Measurements from ENCODE around the gene CCL14. TPM values are rescaled to one million over a fixed set of nuclear protein-coding genes. Genes with fewer than 3 reads are reported as not detected.
A peak's percentile ranks its signal among the peaks of the same experiment; 100 is the strongest.

The CCL14 gene
- total and polyA plus RNA-seq, 2 of the 13 experiments (the other 11 are each of a cell fraction or from before 2014, with no cell fraction given): 1.1 to 1.7 TPM

- no peak for TF ChIP-seq RFX1 (IDR thresholded peaks at IDR 0.05)
- TF ChIP-seq, protein P1, sequence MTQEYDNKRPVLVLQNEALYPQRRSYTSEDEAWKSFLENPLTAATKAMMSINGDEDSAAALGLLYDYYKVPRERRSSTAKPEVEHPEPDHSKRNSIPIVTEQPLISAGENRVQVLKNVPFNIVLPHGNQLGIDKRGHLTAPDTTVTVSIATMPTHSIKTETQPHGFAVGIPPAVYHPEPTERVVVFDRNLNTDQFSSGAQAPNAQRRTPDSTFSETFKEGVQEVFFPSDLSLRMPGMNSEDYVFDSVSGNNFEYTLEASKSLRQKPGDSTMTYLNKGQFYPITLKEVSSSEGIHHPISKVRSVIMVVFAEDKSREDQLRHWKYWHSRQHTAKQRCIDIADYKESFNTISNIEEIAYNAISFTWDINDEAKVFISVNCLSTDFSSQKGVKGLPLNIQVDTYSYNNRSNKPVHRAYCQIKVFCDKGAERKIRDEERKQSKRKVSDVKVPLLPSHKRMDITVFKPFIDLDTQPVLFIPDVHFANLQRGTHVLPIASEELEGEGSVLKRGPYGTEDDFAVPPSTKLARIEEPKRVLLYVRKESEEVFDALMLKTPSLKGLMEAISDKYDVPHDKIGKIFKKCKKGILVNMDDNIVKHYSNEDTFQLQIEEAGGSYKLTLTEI (CRISPR knock-in tag; conservative IDR thresholded peaks at IDR 0.05): no peak
- no peak for TF ChIP-seq ZNF101 (CRISPR knock-in tag; IDR thresholded peaks at IDR 0.05; ENCODE audit: borderline replicate concordance, low read depth)
- TF ChIP-seq JUNB (CRISPR knock-in tag; IDR thresholded peaks at IDR 0.05; ENCODE audit: borderline replicate concordance): no peak; the same call in 1 of the 2 replicates
- TF ChIP-seq NFE2L1 (CRISPR knock-in tag; IDR thresholded peaks at IDR 0.05; ENCODE audit: borderline replicate concordance): no peak
- TF ChIP-seq DR1 (CRISPR knock-in tag; IDR thresholded peaks at IDR 0.05): no peak
- 0 out of 2 replicates have a peak, but pooled peaks have one; percentile 43 for TF ChIP-seq TP53 (CRISPR knock-in tag; conservative IDR thresholded peaks at IDR 0.05)
- TF ChIP-seq ZNF670 (CRISPR knock-in tag; IDR thresholded peaks at IDR 0.05; ENCODE audit: borderline replicate concordance): peak; percentile 78
- TF ChIP-seq FOXK1 (CRISPR knock-in tag; IDR thresholded peaks at IDR 0.05; ENCODE audit: borderline replicate concordance, low read depth): peak; percentile 98
- TF ChIP-seq TAF1 (CRISPR knock-in tag; IDR thresholded peaks at IDR 0.05): no peak
- no peak for TF ChIP-seq TRIM22 (IDR thresholded peaks at IDR 0.05)
- TF ChIP-seq, protein P2, sequence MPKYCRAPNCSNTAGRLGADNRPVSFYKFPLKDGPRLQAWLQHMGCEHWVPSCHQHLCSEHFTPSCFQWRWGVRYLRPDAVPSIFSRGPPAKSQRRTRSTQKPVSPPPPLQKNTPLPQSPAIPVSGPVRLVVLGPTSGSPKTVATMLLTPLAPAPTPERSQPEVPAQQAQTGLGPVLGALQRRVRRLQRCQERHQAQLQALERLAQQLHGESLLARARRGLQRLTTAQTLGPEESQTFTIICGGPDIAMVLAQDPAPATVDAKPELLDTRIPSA (CRISPR knock-in tag; IDR thresholded peaks at IDR 0.05; ENCODE audit: borderline replicate concordance): no peak
- TF ChIP-seq FOXJ3 (CRISPR knock-in tag; IDR thresholded peaks at IDR 0.05; ENCODE audit: borderline replicate concordance): peak; percentile 93
- peak; percentile 93 for TF ChIP-seq PATZ1 (CRISPR knock-in tag; IDR thresholded peaks at IDR 0.05)
- TF ChIP-seq, protein P3, sequence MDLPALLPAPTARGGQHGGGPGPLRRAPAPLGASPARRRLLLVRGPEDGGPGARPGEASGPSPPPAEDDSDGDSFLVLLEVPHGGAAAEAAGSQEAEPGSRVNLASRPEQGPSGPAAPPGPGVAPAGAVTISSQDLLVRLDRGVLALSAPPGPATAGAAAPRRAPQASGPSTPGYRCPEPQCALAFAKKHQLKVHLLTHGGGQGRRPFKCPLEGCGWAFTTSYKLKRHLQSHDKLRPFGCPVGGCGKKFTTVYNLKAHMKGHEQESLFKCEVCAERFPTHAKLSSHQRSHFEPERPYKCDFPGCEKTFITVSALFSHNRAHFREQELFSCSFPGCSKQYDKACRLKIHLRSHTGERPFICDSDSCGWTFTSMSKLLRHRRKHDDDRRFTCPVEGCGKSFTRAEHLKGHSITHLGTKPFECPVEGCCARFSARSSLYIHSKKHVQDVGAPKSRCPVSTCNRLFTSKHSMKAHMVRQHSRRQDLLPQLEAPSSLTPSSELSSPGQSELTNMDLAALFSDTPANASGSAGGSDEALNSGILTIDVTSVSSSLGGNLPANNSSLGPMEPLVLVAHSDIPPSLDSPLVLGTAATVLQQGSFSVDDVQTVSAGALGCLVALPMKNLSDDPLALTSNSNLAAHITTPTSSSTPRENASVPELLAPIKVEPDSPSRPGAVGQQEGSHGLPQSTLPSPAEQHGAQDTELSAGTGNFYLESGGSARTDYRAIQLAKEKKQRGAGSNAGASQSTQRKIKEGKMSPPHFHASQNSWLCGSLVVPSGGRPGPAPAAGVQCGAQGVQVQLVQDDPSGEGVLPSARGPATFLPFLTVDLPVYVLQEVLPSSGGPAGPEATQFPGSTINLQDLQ (CRISPR knock-in tag; IDR thresholded peaks at IDR 0.05): no peak
- no peak for TF ChIP-seq ATM (IDR thresholded peaks at IDR 0.05; ENCODE audit: borderline replicate concordance)
- peak; percentile 86 for TF ChIP-seq ZMYM2 (CRISPR knock-in tag; IDR thresholded peaks at IDR 0.05)
- TF ChIP-seq ZNF713 (CRISPR knock-in tag; IDR thresholded peaks at IDR 0.05): no peak
- TF ChIP-seq NRL (CRISPR knock-in tag; IDR thresholded peaks at IDR 0.05; ENCODE audit: borderline replicate concordance): no peak
- TF ChIP-seq HOXA5 (CRISPR knock-in tag; IDR thresholded peaks at IDR 0.05): 0 out of 2 replicates have a peak, but pooled peaks have one; percentile 71
- peak; percentile 82 for TF ChIP-seq TCF7L2 (IDR thresholded peaks at IDR 0.05; ENCODE audit: low read depth, low read length)
Measured at GRCh38 chr17:35973333-35974260, 12.9 kb downstream of the CCL14 start (continued).
